Neural progenitor cell (in vitro differentiated cells): ENCODE results near the gene CD300LD. TPM values are rescaled to one million over a fixed set of nuclear protein-coding genes. Genes with fewer than 3 reads are reported as not detected.

Experiments used
- DNase-seq: peaks from one replicate; pipeline ENCODE4 v3.0.0-alpha.2; 2016; ENCODE audit warnings: low spot score
- H2AFZ ChIP-seq: fragments of 200-600 bp; sonication (generic); replicated peaks from 2 replicates; pipeline ENCODE4 v1.6.1; 2016; ENCODE audit warnings: antibody characterized with exemption
- H3F3A ChIP-seq: fragments of 200-600 bp; sonication (generic); 2 replicates; pipeline ENCODE4 v1.6.1; 2016; ENCODE audit warnings: antibody characterized with exemption, low read depth
- H3K27ac ChIP-seq: fragments of 200-600 bp; sonication (generic); 2 replicates; pipeline ENCODE4 v1.5.1; 2016; ENCODE audit warnings: mild to moderate bottlenecking
- H3K27me3 ChIP-seq: fragments of 200-600 bp; sonication (generic); 2 replicates; pipeline ENCODE4 v1.6.1; 2016; ENCODE audit warnings: mild to moderate bottlenecking, moderate library complexity
- H3K36me3 ChIP-seq: fragments of 200-600 bp; sonication (generic); 2 replicates; pipeline ENCODE4 v1.5.1; 2016
- H3K4me1 ChIP-seq: fragments of 200-600 bp; sonication (generic); 2 replicates; pipeline ENCODE4 v1.6.1; 2016; ENCODE audit warnings: mixed run types
- H3K4me2 ChIP-seq: fragments of 200-600 bp; sonication (generic); 2 replicates; pipeline ENCODE4 v1.6.1; 2016
- H3K4me3 ChIP-seq: fragments of 200-600 bp; sonication (generic); 2 replicates; pipeline ENCODE4 v1.5.1; 2016
- H3K79me2 ChIP-seq: fragments of 200-600 bp; sonication (generic); 2 replicates; pipeline ENCODE4 v1.6.1; 2016; ENCODE audit warnings: low read depth
- H3K9ac ChIP-seq: fragments of 200-600 bp; sonication (generic); 2 replicates; pipeline ENCODE4 v1.6.1; 2016
- H3K9me3 ChIP-seq: fragments of 200-600 bp; sonication (generic); 2 replicates; pipeline ENCODE4 v1.5.1; 2016; ENCODE audit warnings: low read depth
- H4K20me1 ChIP-seq: fragments of 200-600 bp; sonication (generic); 2 replicates; pipeline ENCODE4 v1.6.1; 2016; ENCODE audit warnings: low read depth
- H3K27ac Mint-ChIP-seq: 3 replicates; pipeline ENCODE4 v1.8.0; 2021; ENCODE audit warnings: mixed read lengths
- H3K27me3 Mint-ChIP-seq: 2 replicates; pipeline ENCODE4 v1.8.0; 2022; ENCODE audit warnings: low read depth, mild to moderate bottlenecking, inconsistent platforms, moderate library complexity, mixed read lengths; ENCODE audit not compliant: insufficient read depth
- H3K36me3 Mint-ChIP-seq: 3 replicates; pipeline ENCODE4 v1.8.0; 2021; ENCODE audit warnings: mixed read lengths
- H3K4me1 Mint-ChIP-seq: 3 replicates; pipeline ENCODE4 v1.8.0; 2021; ENCODE audit warnings: mixed read lengths
- H3K4me3 Mint-ChIP-seq: 3 replicates; pipeline ENCODE4 v1.8.0; 2021; ENCODE audit warnings: mild to moderate bottlenecking, moderate library complexity, mixed read lengths
- H3K9me3 Mint-ChIP-seq: 3 replicates; pipeline ENCODE4 v1.8.0; 2020; ENCODE audit warnings: mixed read lengths
- EZH2 ChIP-seq: fragments of 200-600 bp; sonication (generic); IDR thresholded peaks from 2 replicates; pipeline ENCODE4 v1.6.1; 2017; ENCODE audit warnings: antibody characterized with exemption, mild to moderate bottlenecking, moderate library complexity
- EZH2phosphoT487 ChIP-seq: fragments of 200-600 bp; sonication (generic); IDR thresholded peaks from 2 replicates; pipeline ENCODE4 v1.6.1; 2017; ENCODE audit warnings: antibody characterized with exemption
- total RNA-seq: library from RNA; depleted of rRNA; stranded (reverse); fragments of >200 nt; gene quantifications from 2 replicates; pipeline ENCODE4 v1.2.3, GENCODE V29; 2015; ENCODE audit warnings: low replicate concordance
- TF ChIP-seq, protein P1 (sequence below): fragments of 200-600 bp; sonication (generic); IDR thresholded peaks from 2 replicates; pipeline ENCODE4 v1.5.1; 2017; ENCODE audit warnings: antibody characterized with exemption, mild to moderate bottlenecking

The CD300LD gene
- total RNA-seq, 1 donor from 2014 or later, result not detected

- no peak overlapping the region for H3K4me3 Mint-ChIP-seq
- Histone ChIP-seq H3K36me3 (no peaks in the 10 kb centered on the region), H2AFZ (no peak overlapping the region), H3F3A (no peaks in the 10 kb centered on the region), H3K27me3 (no peaks in the 10 kb centered on the region), H3K9me3 (no peaks in the 10 kb centered on the region), H3K4me2 (no peak overlapping the region), H3K4me3 (no peak overlapping the region), H3K4me1 (no peaks in the 10 kb centered on the region), H4K20me1 (no peaks in the 10 kb centered on the region), H3K79me2 (no peaks in the 10 kb centered on the region), H3K9ac (no peak overlapping the region), H3K27ac (no peak overlapping the region)
- H3K36me3 Mint-ChIP-seq, result no peaks in the 10 kb centered on the region
- TF ChIP-seq EZH2 (no peak), EZH2phosphoT487 (no peak)
- TF ChIP-seq, protein P1, sequence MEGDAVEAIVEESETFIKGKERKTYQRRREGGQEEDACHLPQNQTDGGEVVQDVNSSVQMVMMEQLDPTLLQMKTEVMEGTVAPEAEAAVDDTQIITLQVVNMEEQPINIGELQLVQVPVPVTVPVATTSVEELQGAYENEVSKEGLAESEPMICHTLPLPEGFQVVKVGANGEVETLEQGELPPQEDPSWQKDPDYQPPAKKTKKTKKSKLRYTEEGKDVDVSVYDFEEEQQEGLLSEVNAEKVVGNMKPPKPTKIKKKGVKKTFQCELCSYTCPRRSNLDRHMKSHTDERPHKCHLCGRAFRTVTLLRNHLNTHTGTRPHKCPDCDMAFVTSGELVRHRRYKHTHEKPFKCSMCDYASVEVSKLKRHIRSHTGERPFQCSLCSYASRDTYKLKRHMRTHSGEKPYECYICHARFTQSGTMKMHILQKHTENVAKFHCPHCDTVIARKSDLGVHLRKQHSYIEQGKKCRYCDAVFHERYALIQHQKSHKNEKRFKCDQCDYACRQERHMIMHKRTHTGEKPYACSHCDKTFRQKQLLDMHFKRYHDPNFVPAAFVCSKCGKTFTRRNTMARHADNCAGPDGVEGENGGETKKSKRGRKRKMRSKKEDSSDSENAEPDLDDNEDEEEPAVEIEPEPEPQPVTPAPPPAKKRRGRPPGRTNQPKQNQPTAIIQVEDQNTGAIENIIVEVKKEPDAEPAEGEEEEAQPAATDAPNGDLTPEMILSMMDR, result no peak
- no peak for DNase-seq
- H3K27me3 Mint-ChIP-seq, result peaks cover 6% of the 10 kb centered on the region
- no peaks in the 10 kb centered on the region for H3K9me3 Mint-ChIP-seq
- H3K4me1 Mint-ChIP-seq, result peaks cover 15% of the 10 kb centered on the region
- no peak overlapping the region for H3K27ac Mint-ChIP-seq
Measured at GRCh38 chr17:74550602-74551001, 41.5 kb downstream of the CD300LD start.

DNA sequence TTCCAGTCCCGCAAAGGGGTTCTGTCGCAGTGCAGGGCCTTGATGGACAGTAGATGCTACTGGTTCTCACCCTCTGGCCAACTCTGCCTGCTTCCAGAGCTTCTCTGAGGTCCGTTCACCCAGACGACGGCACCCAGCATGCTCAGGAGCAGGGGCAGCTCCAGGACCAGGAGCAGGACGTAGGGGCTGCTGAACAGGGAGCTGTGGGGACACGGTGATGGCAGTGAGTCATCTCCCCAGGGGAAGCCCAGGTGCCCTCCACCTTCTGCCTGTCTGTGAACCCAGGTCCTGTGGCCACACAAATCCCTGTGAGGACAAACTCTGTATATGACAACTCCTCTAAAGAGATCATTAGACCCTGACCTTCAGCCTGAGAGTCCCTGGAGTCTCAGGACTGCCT is 42.7 kb downstream of the CD300LD start:
- no peaks in the 10 kb centered on the region for H3K4me1 ChIP-seq
- DNase-seq, result no peak
- H3K36me3 ChIP-seq, result no peaks in the 10 kb centered on the region
- Mint-ChIP-seq H3K4me1 (peaks cover 24% of the 10 kb centered on the region), H3K9me3 (no peaks in the 10 kb centered on the region), H3K27me3 (peaks cover 6% of the 10 kb centered on the region), H3K27ac (no peak overlapping the region), H3K36me3 (no peaks in the 10 kb centered on the region), H3K4me3 (no peak overlapping the region)
- H3F3A ChIP-seq, result no peaks in the 10 kb centered on the region
- H3K9ac ChIP-seq, result no peak overlapping the region
- H3K4me3 ChIP-seq, result no peak overlapping the region
- no peaks in the 10 kb centered on the region for H3K27me3 ChIP-seq
- no peaks in the 10 kb centered on the region for H3K9me3 ChIP-seq
- TF ChIP-seq, protein P1, result no peak
- TF ChIP-seq EZH2phosphoT487 (no peak), EZH2 (no peak)
- no peak overlapping the region for H3K27ac ChIP-seq
- no peak overlapping the region for H2AFZ ChIP-seq
- H3K4me2 ChIP-seq, result no peak overlapping the region
- no peaks in the 10 kb centered on the region for H4K20me1 ChIP-seq
- H3K79me2 ChIP-seq, result no peaks in the 10 kb centered on the region

GRCh38 chr17:74547736-74548135 is 44.3 kb downstream of the CD300LD start:
- Histone ChIP-seq H3K9ac (no peak overlapping the region), H3F3A (no peaks in the 10 kb centered on the region), H3K36me3 (no peaks in the 10 kb centered on the region), H2AFZ (no peak overlapping the region), H4K20me1 (no peaks in the 10 kb centered on the region), H3K4me3 (no peak overlapping the region), H3K9me3 (no peaks in the 10 kb centered on the region), H3K4me2 (no peak overlapping the region), H3K27ac (no peak overlapping the region), H3K27me3 (no peaks in the 10 kb centered on the region), H3K4me1 (no peaks in the 10 kb centered on the region), H3K79me2 (no peaks in the 10 kb centered on the region)
- DNase-seq, result no peak
- no peaks in the 10 kb centered on the region for H3K9me3 Mint-ChIP-seq
- no peaks in the 10 kb centered on the region for H3K36me3 Mint-ChIP-seq
- no peak overlapping the region for H3K4me3 Mint-ChIP-seq
- H3K4me1 Mint-ChIP-seq, result peaks cover 26% of the 10 kb centered on the region
- peaks cover 6% of the 10 kb centered on the region for H3K27me3 Mint-ChIP-seq
- no peak overlapping the region for H3K27ac Mint-ChIP-seq
- TF ChIP-seq EZH2 (no peak), EZH2phosphoT487 (no peak)
- TF ChIP-seq, protein P1, result no peak
